ENCODE results near the gene KIF1A. TPM values are rescaled to one million over a fixed set of nuclear protein-coding genes. Genes with fewer than 3 reads are reported as not detected.

The KIF1A gene
- total RNA-seq, 4 donors from 2014 or later: 2.9 to 15.9 (median 3.2) TPM

GRCh38 chr2:240741091-240741490, 78.9 kb downstream of the KIF1A start:
- TF ChIP-seq POLR2A (IDR thresholded peaks at IDR 0.05) (no peak), CTCF (IDR thresholded peaks at IDR 0.05) (no peak), EP300 (IDR thresholded peaks at IDR 0.05) (no peak), POLR2AphosphoS5 (IDR thresholded peaks at IDR 0.05) (no peak)
- Histone ChIP-seq H3K4me3 (no peak overlapping the region), H3K36me3 (no peaks in the 10 kb centered on the region), H3K27me3 (peaks cover 34% of the 10 kb centered on the region), H3K4me1 (no peaks in the 10 kb centered on the region), H3K9me3 (no peaks in the 10 kb centered on the region), H3K27ac (no peak overlapping the region)
- DNase-seq (ENCODE audit: low spot score in 2 of 2): no peak
- 73% methylated on average over 15 of the region's 18 CpGs for WGBS

GRCh38 chr2:240739797-240740196, 80.2 kb downstream of the KIF1A start:
- Histone ChIP-seq H3K27me3 (peaks cover 34% of the 10 kb centered on the region), H3K27ac (no peak overlapping the region), H3K4me1 (no peaks in the 10 kb centered on the region), H3K4me3 (no peak overlapping the region), H3K9me3 (no peaks in the 10 kb centered on the region), H3K36me3 (no peaks in the 10 kb centered on the region)
- 82% methylated on average over 10 of the region's 16 CpGs for WGBS
- TF ChIP-seq EP300 (IDR thresholded peaks at IDR 0.05): no peak
- TF ChIP-seq CTCF (IDR thresholded peaks at IDR 0.05): no peak
- TF ChIP-seq POLR2A (IDR thresholded peaks at IDR 0.05): no peak
- no peak for TF ChIP-seq POLR2AphosphoS5 (IDR thresholded peaks at IDR 0.05)
- no peak for DNase-seq (ENCODE audit: low spot score in 2 of 2)

GRCh38 chr2:240737958-240738357, 82.1 kb downstream of the KIF1A start:
- TF ChIP-seq CTCF (IDR thresholded peaks at IDR 0.05) (no peak), EP300 (IDR thresholded peaks at IDR 0.05) (no peak), POLR2A (IDR thresholded peaks at IDR 0.05) (no peak), POLR2AphosphoS5 (IDR thresholded peaks at IDR 0.05) (no peak)
- no peaks in the 10 kb centered on the region for H3K36me3 ChIP-seq
- 71% methylated on average over 5 of the region's 7 CpGs for WGBS
- no peaks in the 10 kb centered on the region for H3K9me3 ChIP-seq
- no peaks in the 10 kb centered on the region for H3K4me1 ChIP-seq
- H3K27ac ChIP-seq: no peak overlapping the region
- peaks cover 42% of the 10 kb centered on the region for H3K27me3 ChIP-seq
- H3K4me3 ChIP-seq: no peak overlapping the region
- DNase-seq (ENCODE audit: low spot score in 2 of 2): no peak

- TF ChIP-seq CTCF (IDR thresholded peaks at IDR 0.05) (no peak), POLR2AphosphoS5 (IDR thresholded peaks at IDR 0.05) (no peak), EP300 (IDR thresholded peaks at IDR 0.05) (no peak), POLR2A (IDR thresholded peaks at IDR 0.05) (no peak)
- Histone ChIP-seq H3K27ac (no peak overlapping the region), H3K9me3 (no peaks in the 10 kb centered on the region), H3K4me3 (no peak overlapping the region), H3K36me3 (no peaks in the 10 kb centered on the region), H3K27me3 (peaks cover 42% of the 10 kb centered on the region), H3K4me1 (no peaks in the 10 kb centered on the region)
- WGBS: 54% methylated on average over 5 of the region's 5 CpGs
- no peak for DNase-seq (ENCODE audit: low spot score in 2 of 2)
These were observed 82.5 kb downstream of the KIF1A start for GRCh38 chr2:240737512-240737911.

- TF ChIP-seq POLR2AphosphoS5 (IDR thresholded peaks at IDR 0.05): no peak
- Histone ChIP-seq H3K4me3 (no peak overlapping the region), H3K9me3 (no peaks in the 10 kb centered on the region), H3K27ac (no peak overlapping the region), H3K27me3 (peaks cover 43% of the 10 kb centered on the region), H3K36me3 (no peaks in the 10 kb centered on the region), H3K4me1 (no peaks in the 10 kb centered on the region)
- no peak for DNase-seq (ENCODE audit: low spot score in 2 of 2)
- WGBS: 77% methylated on average over 15 of the region's 35 CpGs
These were observed 83.5 kb downstream of the KIF1A start for GRCh38 chr2:240736281-240737250.

Measured in suprapubic skin (tissue), 4 donors.